Testis (tissue), 3 donors: ENCODE data around the gene ABCA5. TPM values are rescaled to one million over a fixed set of nuclear protein-coding genes. Genes with fewer than 3 reads are reported as not detected.

ENCODE experiments used
- DNase-seq: peaks from one replicate; pipeline ENCODE4 v3.0.0-alpha.2; 2019
- H3K27ac ChIP-seq, 2 donors: fragments of 200-600 bp; sonication (generic); one replicate each; pipeline ENCODE4 v1.5.1; 2019
- H3K27me3 ChIP-seq: fragments of 200-600 bp; sonication (generic); one replicate; pipeline ENCODE4 v1.5.1; 2019
- H3K36me3 ChIP-seq: fragments of 200-600 bp; sonication (generic); one replicate; pipeline ENCODE4 v1.5.1; 2017; ENCODE audit warnings: low read depth; ENCODE audit errors: missing control alignments
- H3K4me1 ChIP-seq: fragments of 200-600 bp; sonication (generic); one replicate; pipeline ENCODE4 v1.5.1; 2019
- H3K4me3 ChIP-seq, 2 donors: fragments of 200-600 bp; sonication (generic); one replicate each; pipeline ENCODE4 v1.5.1; 2017 to 2019
- H3K9me3 ChIP-seq: fragments of 200-600 bp; sonication (generic); one replicate; pipeline ENCODE4 v1.5.1; 2017
- CTCF ChIP-seq, 3 experiments: fragments of 450-650 bp in 2 of 3; fragments of 200-600 bp in 1 of 3; sonication (generic) in 1 of 3; IDR thresholded peaks; one replicate each; pipeline ENCODE4 v1.5.1; 2016 to 2019; ENCODE audit warnings: antibody characterized with exemption in 3 of 3, mild to moderate bottlenecking in 2 of 3, moderate library complexity in 1 of 3
- POLR2A ChIP-seq: fragments of 450-650 bp; IDR thresholded peaks from one replicate; pipeline ENCODE4 v1.6.1; 2017; ENCODE audit warnings: antibody characterized with exemption, mild to moderate bottlenecking, moderate library complexity
- WGBS, 2 donors: methylation state at CpG; one replicate each; pipeline ENCODE4 v1.1.5; 2018; 5-methylcytosine and 5-hydroxymethylcytosine counted together
- intact Hi-C: fragments of 100-400 bp; cut with DNase I; formaldehyde crosslinking; loops from one replicate; pipeline ENCODE4 v1.15.1; 2023; ENCODE audit warnings: low total_unique reads
- polyA plus RNA-seq: library from polyadenylated mRNA; stranded (reverse); fragments of 350-450 nt; fragmentation: Illumina TruSeq; extraction: RNeasy Lipid Tissue Mini Kit (QIAGEN cat#74804); gene quantifications from one replicate; pipeline ENCODE4 v1.2.3, GENCODE V29; 2014; ENCODE audit warnings: low read depth, low replicate concordance; ENCODE audit not compliant: insufficient read depth
- total RNA-seq, 2 donors: library from RNA; depleted of rRNA; stranded (reverse); fragments of >200 nt; gene quantifications; one replicate each; pipeline ENCODE4 v1.2.3, GENCODE V29; 2016

Gene ABCA5
- total and polyA plus RNA-seq, 3 donors from 2014 or later: 22.6 to 59.8 (median 50.6) TPM

DNA sequence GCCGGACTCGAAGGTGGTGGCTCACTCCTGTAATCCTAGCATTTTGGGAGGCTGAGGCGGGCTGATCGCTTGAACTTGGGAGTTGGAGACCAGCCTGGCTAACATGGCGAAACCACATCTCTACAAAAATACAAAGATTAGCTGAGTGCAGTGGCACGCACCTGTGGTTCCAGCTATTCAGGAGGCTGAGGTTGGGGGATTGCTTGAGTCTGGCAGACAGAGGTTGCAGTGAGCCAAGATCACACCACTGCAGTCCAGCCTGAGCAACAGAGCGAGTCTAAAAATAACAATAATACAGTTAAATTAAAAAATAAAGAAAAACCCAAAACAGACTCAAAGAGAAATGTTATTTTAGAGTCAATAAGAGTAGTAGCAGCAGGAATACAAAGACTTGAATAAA, 29.7 kb upstream of the ABCA5 start:
- H3K27me3 ChIP-seq: no peaks in the 10 kb centered on the region
- H3K27ac ChIP-seq: no peak overlapping the region
- no peaks in the 10 kb centered on the region for H3K36me3 ChIP-seq
- no peak for DNase-seq
- H3K4me1 ChIP-seq: no peaks in the 10 kb centered on the region
- 91 to 97% methylated on average over 7 of the region's 7 CpGs for WGBS, 2 donors
- TF ChIP-seq POLR2A (no peak), CTCF (IDR thresholded peaks at IDR 0.05) (no peak)
- no peak overlapping the region for H3K4me3 ChIP-seq
- no peaks in the 10 kb centered on the region for H3K9me3 ChIP-seq
- intact Hi-C loops: no loop called here

GRCh38 chr17:69350911-69351310, 24.0 kb upstream of the ABCA5 start:
- H3K9me3 ChIP-seq: no peaks in the 10 kb centered on the region
- intact Hi-C loops: no loop called here
- no peak overlapping the region for H3K27ac ChIP-seq
- DNase-seq: no peak
- no peaks in the 10 kb centered on the region for H3K36me3 ChIP-seq
- 74 to 76% methylated on average over 4 of the region's 4 CpGs for WGBS, 2 donors
- no peaks in the 10 kb centered on the region for H3K27me3 ChIP-seq
- TF ChIP-seq POLR2A (no peak), CTCF (IDR thresholded peaks at IDR 0.05) (no peak)
- H3K4me3 ChIP-seq: no peak overlapping the region
- H3K4me1 ChIP-seq: no peaks in the 10 kb centered on the region

GRCh38 chr17:69348429-69348828, 21.5 kb upstream of the ABCA5 start:
- Histone ChIP-seq H3K9me3 (no peaks in the 10 kb centered on the region), H3K4me3 (no peak overlapping the region), H3K27ac (no peak overlapping the region), H3K27me3 (no peaks in the 10 kb centered on the region), H3K4me1 (no peaks in the 10 kb centered on the region), H3K36me3 (no peaks in the 10 kb centered on the region)
- 87 to 89% methylated on average over 2 of the region's 2 CpGs for WGBS, 2 donors
- TF ChIP-seq CTCF (IDR thresholded peaks at IDR 0.05) (no peak), POLR2A (no peak)
- intact Hi-C loops: no loop called here
- DNase-seq: no peak

GRCh38 chr17:69346766-69347165, 19.8 kb upstream of the ABCA5 start:
- no peak for TF ChIP-seq CTCF (IDR thresholded peaks at IDR 0.05)
- no peak for TF ChIP-seq POLR2A
- H3K4me1 ChIP-seq: no peaks in the 10 kb centered on the region
- H3K9me3 ChIP-seq: no peaks in the 10 kb centered on the region
- H3K27me3 ChIP-seq: no peaks in the 10 kb centered on the region
- no peak overlapping the region for H3K27ac ChIP-seq
- no peaks in the 10 kb centered on the region for H3K36me3 ChIP-seq
- no peak for DNase-seq
- intact Hi-C loops: no loop called here
- H3K4me3 ChIP-seq: no peak overlapping the region
- WGBS, 2 donors: 93% methylated on average over 7 of the region's 7 CpGs

GRCh38 chr17:69344939-69345338, 18.0 kb upstream of the ABCA5 start:
- no peak for DNase-seq
- TF ChIP-seq POLR2A: no peak
- no peak for TF ChIP-seq CTCF (IDR thresholded peaks at IDR 0.05)
- Histone ChIP-seq H3K27me3 (no peaks in the 10 kb centered on the region), H3K27ac (no peak overlapping the region), H3K4me3 (no peak overlapping the region), H3K36me3 (no peaks in the 10 kb centered on the region), H3K9me3 (no peaks in the 10 kb centered on the region), H3K4me1 (no peaks in the 10 kb centered on the region)
- intact Hi-C loops: no loop called here
